HG03575 (cell line): ENCODE results near the gene C5AR2.
"Not testable (repeated sequence)": the region's sequence is repeated elsewhere in the genome, so short reads cannot be mapped to it uniquely, and the experiment has no call there.

Experiments used
- ATAC-seq: cut with Tn5 transposase; IDR thresholded peaks from one replicate; pipeline ENCODE4 v1.9.1; 2021; ENCODE audit not compliant: unreplicated experiment, insufficient number of reproducible peaks, low FRiP score; ENCODE audit errors: extremely low read depth

C5AR2 gene

DNA sequence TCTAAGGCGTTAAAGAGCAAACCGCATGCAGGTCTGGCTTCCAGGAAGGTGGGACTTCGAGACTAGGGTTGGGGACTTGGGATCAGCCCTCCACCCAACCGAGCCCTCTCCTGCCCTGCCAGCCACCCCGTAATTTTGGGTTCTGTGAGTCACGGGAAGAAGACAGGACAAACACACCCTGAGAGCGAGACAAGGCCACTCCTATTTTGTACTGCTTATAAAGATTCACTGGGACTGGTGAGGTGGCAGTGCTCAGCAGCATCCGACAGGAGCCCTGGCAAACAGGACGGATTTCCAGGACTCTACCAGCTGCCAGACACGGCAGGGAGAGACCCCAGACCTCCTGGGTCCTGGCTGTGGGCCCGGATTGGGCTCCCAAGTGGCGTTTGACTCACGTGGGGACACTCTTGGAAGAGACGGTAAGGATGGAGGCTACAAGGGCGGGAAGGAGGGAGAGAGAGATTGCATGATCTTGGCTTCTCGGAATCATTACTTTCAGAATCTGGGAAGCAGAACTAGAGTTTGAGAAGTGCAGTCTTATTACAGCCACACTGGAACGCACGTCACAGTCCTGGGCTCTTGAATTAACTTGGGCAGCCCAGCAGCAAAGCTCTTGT lies at the start of gene C5AR2:
TSS of gene C5AR2 (plus strand) at position 245 of the 617 bp plus-strand sequence. CDS start 8,625 bp downstream, outside the sequence.
- no peak for ATAC-seq

DNA sequence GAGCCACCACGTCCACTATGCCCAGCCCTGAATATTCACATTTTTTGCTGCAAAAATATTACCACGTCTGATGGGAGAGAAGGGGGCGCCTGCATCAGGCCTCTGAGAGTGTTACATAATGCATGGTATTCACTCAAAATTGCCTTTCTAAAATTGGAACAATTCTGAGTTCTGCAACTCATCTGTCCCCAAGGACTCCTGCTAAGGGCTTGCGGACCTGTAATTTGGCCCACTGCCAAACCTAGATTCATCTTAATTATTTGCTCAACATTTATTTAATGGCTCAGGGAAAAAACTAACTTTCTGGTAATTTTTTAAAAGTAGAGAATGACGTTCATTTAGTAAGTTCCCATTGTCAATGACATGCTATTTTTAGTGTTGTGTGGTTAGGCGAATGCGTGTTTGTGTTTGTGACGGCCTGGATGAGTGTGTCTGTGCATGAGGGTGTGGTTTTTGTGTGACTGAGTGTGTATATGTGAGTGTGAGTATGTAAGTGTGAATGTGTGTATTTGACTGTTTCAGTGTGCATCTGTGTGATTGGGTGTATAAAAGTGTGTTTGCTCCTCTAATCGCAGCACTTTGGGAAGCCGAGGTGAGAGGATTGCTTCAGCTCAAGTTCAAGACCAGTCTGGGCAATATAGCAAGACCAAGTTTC lies 48.4 kb upstream of the C5AR2 start:
- ATAC-seq, result no peak

DNA sequence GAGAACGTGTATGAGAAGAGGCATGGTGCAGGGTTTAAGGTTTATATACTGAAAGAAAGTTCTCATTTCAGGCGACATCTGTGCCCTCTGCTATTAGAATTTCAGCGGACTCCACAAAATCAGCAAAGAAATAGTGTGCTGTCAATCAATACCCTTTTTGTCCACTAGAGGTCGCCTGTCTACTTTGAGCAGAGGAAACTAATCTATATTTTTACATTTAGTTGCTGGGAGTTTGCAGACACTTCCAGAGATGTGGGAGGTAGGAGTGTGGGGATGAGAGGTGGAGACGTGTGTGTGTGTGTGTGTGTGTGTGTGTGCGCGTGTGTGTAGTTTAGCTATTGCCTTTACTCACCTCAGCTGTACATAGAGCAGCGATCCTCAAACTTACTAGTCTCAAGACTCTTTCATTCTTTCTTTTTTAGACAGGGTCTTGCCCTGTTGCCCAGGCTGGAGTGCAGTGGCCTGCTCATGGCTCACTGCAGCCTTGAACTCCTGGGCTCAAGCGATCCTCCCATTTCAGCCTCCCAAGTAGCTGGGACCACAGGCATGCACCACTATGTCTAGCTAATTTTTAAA lies 47.6 kb upstream of the C5AR2 start:
- ATAC-seq, result no peak

DNA sequence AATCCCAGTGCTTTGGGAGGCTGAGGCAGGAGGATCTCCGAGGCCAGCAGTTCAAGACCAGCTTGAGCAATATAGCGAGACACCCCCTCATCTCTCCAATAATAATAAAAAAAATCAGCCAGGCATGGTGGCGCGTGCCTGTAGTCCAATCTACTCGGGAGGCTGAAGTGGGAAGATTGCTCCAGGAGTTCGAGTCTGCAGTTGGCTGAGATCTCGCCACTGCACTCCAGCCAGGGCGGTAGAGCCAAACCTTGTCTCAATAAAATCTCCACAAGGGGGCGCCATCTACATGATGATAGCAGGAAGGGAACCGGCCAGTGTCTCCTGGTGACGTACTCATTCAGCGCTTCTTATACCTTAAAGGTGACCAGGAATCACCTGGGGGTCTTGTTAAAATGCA lies 35.9 kb upstream of the C5AR2 start:
- no peak for ATAC-seq

DNA sequence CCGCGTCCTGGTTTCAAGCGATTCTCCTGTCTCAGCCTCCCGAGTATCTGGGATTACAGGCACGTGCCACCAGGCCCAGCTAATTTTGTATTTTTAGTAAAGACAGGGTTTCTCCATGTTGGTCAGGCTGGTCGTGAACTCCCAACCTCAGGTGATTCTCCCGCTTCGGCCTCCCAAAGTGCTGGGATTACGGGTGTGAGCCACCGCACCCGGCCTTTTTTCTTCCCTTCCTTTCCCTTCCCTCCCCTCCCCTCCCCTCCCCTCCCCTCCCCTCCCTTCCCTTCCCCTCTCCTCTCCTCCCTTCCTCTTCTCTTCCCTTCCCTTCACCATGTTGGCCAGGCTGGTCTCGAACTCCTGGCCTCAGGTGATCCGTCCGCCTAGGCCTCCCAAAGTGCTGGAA lies 31.1 kb upstream of the C5AR2 start:
- not testable (repeated sequence) for ATAC-seq

DNA sequence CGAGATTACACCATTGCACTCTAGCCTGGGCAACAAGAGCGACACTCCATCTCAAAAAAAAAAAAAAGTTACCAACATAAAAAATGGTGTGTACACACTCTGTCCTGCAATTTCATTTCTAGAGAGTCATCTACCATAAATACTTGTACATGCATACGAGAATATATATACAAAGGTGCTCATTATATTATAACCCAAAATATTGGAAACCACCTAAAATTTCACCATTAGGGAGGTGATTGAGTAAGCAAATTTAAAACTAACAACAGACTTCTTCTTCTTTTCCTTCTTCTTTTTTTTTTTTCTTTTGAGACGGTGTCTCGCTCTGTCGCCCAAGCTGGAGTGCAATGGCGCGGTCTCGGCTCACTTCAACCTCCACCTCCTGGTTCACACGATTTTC lies 29.7 kb upstream of the C5AR2 start:
- no peak for ATAC-seq

DNA sequence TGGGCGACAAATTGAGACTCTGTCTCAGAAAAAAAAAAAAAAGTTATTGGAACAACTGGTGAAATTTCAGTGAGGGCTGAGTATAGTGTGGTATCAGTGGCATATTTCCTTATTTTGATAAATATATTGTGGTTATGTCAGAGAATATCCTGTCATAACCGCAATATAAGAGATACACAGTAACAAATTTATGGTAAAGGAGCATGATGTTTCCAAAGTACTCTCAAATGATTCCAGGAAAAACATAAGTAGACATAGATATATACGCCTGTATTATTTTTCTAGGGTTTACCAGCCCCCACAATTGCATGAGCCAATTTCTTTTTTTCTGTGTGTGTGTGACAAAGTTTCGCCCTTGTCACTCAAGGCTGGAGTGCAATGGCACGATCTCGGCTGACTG lies 28.0 kb upstream of the C5AR2 start:
- no peak for ATAC-seq

DNA sequence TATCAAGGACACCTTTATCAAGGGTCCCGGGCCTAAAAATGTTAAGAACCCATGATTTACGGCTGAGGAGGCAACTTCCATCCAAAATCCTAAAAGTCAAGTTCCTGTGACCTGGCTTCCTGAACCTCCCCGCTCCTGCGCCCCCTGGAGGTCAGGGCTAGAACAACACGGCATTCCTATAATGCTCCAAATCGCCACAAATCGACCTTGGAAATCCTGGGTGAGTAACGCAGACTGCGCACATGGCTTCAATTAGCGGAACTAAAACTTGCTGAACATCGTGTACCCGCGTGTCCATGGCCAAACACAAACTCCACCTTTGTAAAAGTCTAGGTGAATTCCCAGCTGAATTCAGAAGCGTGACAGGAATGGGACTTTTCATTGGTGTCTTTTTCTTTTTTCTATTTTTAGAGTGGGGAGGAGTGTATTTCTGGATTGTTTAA lies 26.6 kb upstream of the C5AR2 start:
- no peak for ATAC-seq

DNA sequence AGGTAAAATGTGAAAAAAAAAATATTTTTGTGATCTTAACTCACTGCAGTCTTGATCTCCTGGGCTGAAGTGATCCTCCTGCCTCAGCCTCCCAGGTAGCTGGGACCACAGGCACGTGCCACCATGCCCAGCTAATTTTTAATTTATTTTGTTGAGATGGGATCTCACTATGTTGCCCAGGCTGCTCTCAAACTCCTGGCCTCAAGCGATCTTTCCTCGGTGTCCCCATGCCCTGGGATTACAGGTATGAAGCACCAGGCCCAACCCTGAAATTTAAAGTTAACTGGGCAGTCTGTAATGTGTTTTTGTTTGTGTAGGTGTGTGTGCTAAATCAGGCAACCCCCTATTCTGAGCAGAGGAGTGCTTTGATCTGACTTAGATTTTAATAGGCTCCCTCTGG lies 25.7 kb upstream of the C5AR2 start:
- no peak for ATAC-seq

DNA sequence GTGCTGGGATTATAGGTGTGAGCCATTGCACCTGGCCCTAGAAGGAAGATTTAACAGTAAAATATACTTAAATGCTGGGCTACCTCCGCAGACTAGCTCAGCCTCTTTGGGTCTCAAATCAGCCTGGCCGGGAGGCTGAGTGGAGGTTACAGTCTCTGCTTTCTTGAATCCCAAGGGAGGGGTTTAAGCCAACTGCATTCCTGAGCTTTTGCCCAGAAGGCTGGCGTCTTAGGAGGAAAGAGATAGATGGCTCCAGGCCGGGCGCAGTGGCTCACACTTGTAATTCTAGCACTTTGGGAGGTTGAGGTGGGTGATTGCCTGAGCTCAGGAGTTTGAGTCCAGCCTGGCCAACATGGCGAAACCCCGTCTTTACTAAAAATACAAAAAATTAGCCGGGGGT lies 22.9 kb upstream of the C5AR2 start:
- no peak for ATAC-seq

DNA sequence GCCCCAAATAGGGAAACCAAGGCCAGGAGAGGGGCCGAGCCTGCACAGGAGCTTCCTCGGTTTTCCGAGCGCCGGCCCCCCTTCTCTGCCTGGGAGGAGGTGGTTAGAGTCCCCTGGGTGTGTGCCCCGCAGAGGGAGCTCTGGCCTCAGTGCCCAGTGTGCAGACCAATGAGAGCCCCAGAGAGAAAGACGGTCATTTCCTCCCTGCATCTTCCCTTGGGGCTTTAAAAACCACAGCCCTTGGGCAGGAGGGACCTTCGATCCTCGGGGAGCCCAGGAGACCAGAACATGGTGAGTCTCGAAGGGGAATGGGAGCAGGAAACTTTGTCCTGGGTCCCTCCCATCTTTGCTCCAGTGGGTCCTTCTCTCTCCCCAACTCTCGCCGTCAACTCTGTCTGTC lies 22.4 kb upstream of the C5AR2 start, which contains the start of gene C5AR1:
TSS of gene C5AR1 (plus strand) at position 254 of the 400 bp plus-strand sequence. CDS start at position 289, 35 bp downstream.
- no peak for ATAC-seq

DNA sequence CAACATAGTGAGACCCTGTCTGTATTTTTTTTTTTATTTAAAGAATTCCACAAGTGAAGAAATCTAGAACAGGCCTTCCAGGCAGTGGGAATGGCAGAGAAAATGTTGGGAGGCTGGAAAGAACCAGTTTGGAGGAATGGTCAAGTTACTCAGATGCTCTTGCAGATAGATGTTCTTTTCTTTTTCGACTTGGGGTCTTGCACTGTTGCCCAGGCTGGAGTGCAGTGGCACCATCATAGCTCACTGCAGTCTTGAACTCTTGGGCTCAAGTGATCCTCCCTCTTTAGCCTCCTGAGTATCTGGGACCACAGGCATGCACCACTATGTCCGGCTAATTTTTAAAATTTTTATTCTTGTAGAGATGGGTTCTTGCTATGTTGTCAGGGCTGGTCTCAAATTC lies 21.7 kb upstream of the C5AR2 start:
- ATAC-seq, result no peak

DNA sequence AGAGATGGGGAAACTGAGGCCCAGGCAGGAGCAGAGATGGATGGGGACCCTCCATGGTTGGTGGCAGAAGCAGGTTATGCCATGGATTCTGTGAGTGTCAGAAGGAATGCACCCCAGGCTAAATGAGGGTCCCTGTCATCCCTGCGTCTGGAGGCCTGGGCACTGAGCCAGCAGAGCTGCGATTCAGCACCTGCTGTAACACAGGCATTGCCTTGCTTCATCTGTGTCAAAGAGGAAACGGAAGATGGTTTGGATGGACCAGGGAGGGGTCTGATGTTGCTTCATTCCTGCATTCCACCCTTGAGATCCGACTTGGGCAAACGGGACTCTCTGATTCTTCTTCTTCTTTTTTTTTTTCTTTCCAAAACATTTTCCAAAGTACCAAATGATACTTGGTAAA lies 21.2 kb upstream of the C5AR2 start:
- ATAC-seq, result no peak

DNA sequence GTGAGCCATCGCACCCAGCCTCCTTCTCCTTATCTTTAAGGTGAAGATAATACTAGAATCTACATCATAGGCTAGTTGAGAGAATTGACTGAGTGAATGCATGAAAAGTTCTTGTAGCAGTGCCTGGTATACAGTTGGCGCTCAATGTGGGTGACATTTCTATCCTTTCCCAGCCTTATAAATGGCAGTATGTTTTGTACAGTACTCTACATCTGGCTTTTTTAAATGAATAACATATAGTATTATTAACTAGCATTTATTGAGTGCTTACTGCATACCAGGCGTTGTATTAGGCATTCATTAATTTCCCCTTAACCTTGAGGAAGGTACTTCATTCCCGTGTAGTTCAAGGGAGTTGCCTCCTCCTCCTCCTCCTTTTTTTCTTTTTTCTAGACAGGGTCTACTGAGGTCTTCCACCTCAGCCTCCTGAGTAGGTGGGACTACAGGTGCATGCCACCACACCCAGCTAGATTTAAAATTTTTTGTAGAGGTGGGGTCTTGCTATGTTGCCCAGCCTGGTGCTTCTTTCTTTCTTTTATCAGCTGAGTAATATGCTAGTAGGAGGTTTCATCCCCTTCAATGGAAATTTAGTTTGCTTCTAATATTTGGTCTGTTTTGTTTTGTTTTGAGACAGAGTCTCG lies 19.5 kb upstream of the C5AR2 start:
- no peak for ATAC-seq

DNA sequence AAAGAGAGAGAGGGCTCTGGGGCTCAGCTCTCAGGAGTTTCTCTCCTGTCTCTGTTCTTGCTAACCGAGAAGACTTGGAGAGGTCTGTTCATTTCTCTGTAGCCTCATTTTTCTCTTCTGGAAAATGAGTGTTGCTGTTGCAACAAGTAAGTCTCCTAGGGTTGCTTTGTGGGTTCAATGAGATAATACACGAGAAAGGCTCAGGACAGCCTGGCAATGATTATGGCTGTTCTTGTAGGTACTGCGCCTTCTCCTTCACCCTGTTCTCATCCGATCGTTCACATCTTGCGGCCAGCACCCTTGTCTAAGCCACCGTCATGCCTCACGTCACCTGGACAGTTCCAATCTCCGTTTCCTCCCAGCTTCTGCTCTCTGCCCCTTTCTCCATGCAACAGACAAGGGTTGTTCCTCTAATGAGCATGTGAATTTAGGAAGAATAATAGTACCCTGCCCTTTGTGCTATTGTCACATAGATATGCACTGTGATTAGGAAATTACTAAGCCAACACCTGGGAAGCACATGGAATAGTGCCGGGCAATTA lies 18.1 kb upstream of the C5AR2 start:
- no peak for ATAC-seq

DNA sequence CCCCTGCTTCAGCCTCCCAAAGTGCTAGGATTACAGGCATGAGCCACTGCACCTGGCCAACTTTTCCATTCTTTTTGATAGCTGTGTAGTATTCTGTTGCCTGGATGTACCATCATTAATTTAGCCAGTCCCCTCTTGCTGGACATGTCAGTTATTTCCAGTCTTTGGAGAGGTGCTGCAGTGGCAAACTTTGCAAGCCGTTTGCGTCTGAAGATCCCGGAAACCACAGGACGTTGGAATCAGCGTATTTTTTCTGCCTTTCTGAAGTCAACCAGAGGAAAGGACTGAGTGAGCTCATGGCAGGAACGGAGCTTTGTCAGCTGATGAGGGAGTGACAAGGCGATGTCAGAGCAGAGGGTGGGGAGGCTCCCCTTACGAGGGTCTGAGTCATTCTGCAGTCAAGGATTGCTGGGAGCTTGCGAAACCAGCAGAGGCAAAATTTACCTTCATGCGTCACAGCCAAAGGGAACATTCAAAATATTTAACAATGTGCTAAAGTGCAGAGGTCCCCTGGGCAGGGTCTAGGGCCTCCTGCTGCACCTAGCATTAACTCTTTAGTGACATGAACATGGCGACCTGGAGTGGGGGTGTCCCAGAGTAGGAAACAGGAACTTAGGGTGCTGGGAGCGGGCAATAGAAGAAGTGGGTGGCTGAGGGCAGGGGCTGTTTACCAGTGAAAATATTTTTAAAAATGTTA lies 16.7 kb upstream of the C5AR2 start:
- no peak for ATAC-seq

DNA sequence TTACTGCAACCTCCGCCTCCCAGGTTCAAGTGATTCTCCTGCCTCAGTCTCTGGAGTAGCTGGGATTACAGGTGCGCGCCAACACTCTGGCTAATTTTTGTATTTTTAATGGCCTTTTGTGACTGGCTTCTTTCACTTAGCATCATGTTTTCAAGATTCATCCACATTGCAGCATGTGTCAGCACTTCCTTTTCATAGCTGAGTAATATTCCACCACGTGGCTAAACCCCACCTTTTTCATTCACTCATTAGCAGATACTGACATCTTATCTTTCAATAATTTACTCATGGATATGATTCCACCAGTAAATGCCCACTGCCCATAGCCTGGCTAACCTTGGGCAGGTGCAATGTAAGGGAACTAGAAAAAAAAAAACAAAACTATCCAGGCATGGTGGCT lies 15.5 kb upstream of the C5AR2 start:
- ATAC-seq, result no peak

DNA sequence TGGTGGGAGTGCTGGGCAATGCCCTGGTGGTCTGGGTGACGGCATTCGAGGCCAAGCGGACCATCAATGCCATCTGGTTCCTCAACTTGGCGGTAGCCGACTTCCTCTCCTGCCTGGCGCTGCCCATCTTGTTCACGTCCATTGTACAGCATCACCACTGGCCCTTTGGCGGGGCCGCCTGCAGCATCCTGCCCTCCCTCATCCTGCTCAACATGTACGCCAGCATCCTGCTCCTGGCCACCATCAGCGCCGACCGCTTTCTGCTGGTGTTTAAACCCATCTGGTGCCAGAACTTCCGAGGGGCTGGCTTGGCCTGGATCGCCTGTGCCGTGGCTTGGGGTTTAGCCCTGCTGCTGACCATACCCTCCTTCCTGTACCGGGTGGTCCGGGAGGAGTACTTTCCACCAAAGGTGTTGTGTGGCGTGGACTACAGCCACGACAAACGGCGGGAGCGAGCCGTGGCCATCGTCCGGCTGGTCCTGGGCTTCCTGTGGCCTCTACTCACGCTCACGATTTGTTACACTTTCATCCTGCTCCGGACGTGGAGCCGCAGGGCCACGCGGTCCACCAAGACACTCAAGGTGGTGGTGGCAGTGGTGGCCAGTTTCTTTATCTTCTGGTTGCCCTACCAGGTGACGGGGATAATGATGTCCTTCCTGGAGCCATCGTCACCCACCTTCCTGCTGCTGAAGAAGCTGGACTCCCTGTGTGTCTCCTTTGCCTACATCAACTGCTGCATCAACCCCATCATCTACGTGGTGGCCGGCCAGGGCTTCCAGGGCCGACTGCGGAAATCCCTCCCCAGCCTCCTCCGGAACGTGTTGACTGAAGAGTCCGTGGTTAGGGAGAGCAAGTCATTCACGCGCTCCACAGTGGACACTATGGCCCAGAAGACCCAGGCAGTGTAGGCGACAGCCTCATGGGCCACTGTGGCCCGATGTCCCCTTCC lies 11.8 kb upstream of the C5AR2 start:
- no peak for ATAC-seq
